ENCODE measurements around the gene SULT1A2.
"Not testable (repeated sequence)": the region's sequence is repeated elsewhere in the genome, so short reads cannot be mapped to it uniquely, and the experiment has no call there.

Gene SULT1A2

DNA sequence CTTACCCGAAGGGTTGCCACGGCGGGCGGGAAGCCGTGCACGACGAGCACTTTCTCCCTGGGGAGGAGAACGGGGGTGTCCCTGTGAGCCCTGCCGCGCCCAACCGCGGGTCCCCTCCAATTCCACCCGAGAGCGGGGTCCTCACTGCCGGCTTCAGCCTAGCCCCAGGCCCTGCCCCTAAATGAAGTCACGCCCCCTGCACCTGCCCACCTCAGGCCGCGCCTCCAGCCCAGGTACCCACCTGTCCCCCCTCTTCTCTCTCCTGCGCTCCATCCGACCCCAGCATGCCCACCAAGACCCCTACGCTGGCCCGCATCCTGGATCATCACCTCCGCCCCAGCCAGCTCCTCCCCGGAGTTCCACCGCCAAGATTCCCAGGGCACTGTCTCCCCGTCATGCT, 17.1 kb upstream of the SULT1A2 start:
- H3K4me3 ChIP-seq (ENCODE audit: low read depth, low read length, poor library complexity, severe bottlenecking); H3K9me2 ChIP-seq (ENCODE audit: low read depth, low read length); H3F3A ChIP-seq (ENCODE audit: insufficient read depth, low read length); H3K9me3 ChIP-seq (ENCODE audit: low read length); H4K20me1 ChIP-seq (ENCODE audit: insufficient read depth, low read length); H3K36me3 ChIP-seq (ENCODE audit: insufficient read depth, low read length); H3K27ac ChIP-seq (ENCODE audit: low read depth, low read length, poor library complexity, severe bottlenecking); H3K27me3 ChIP-seq (ENCODE audit: insufficient read depth, low read length); H3K79me2 ChIP-seq (ENCODE audit: insufficient read depth, low read length); H3K9ac ChIP-seq (ENCODE audit: low read length); H3K4me2 ChIP-seq (ENCODE audit: low read length); H2AFZ ChIP-seq (ENCODE audit: low read length): not testable (repeated sequence)
- H3K4me1 ChIP-seq (ENCODE audit: insufficient read depth, low read length, severe bottlenecking): peaks cover 11% of the 10 kb centered on the region

GRCh38 chr16:28612359-28613280, 15.8 kb upstream of the SULT1A2 start:
- H3K9me2 ChIP-seq (ENCODE audit: low read depth, low read length); H3K4me2 ChIP-seq (ENCODE audit: low read length); H3K9ac ChIP-seq (ENCODE audit: low read length); H3K27me3 ChIP-seq (ENCODE audit: insufficient read depth, low read length); H4K20me1 ChIP-seq (ENCODE audit: insufficient read depth, low read length); H3K27ac ChIP-seq (ENCODE audit: low read depth, low read length, poor library complexity, severe bottlenecking); H3K4me1 ChIP-seq (ENCODE audit: insufficient read depth, low read length, severe bottlenecking); H3F3A ChIP-seq (ENCODE audit: insufficient read depth, low read length); H2AFZ ChIP-seq (ENCODE audit: low read length); H3K4me3 ChIP-seq (ENCODE audit: low read depth, low read length, poor library complexity, severe bottlenecking); H3K36me3 ChIP-seq (ENCODE audit: insufficient read depth, low read length); H3K9me3 ChIP-seq (ENCODE audit: low read length); H3K79me2 ChIP-seq (ENCODE audit: insufficient read depth, low read length): not testable (repeated sequence)

- H3K4me1 ChIP-seq (ENCODE audit: insufficient read depth, low read length, severe bottlenecking): no peaks in the 10 kb centered on the region
- no peaks in the 10 kb centered on the region for H3K36me3 ChIP-seq (ENCODE audit: insufficient read depth, low read length)
- H3K9me3 ChIP-seq (ENCODE audit: low read length): no peaks in the 10 kb centered on the region
- H3K4me2 ChIP-seq (ENCODE audit: low read length): no peak overlapping the region
- no peaks in the 10 kb centered on the region for H3K27me3 ChIP-seq (ENCODE audit: insufficient read depth, low read length)
- H3K79me2 ChIP-seq (ENCODE audit: insufficient read depth, low read length): no peaks in the 10 kb centered on the region
- no peaks in the 10 kb centered on the region for H3K9me2 ChIP-seq (ENCODE audit: low read depth, low read length)
- no peaks in the 10 kb centered on the region for H4K20me1 ChIP-seq (ENCODE audit: insufficient read depth, low read length)
- no peak overlapping the region for H3K4me3 ChIP-seq (ENCODE audit: low read depth, low read length, poor library complexity, severe bottlenecking)
- no peak overlapping the region for H3K27ac ChIP-seq (ENCODE audit: low read depth, low read length, poor library complexity, severe bottlenecking)
- H3K9ac ChIP-seq (ENCODE audit: low read length): no peak overlapping the region
- no peak for TF ChIP-seq EZH2 (IDR thresholded peaks at IDR 0.05; ENCODE audit: borderline replicate concordance, low read length)
- TF ChIP-seq CTCF (IDR thresholded peaks at IDR 0.05; ENCODE audit: low read length): no peak
- H2AFZ ChIP-seq (ENCODE audit: low read length): no peak overlapping the region
- H3F3A ChIP-seq (ENCODE audit: insufficient read depth, low read length): no peaks in the 10 kb centered on the region
Measured at GRCh38 chr16:28610595-28611191, 13.8 kb upstream of the SULT1A2 start.

GRCh38 chr16:28609631-28610594, 13.1 kb upstream of the SULT1A2 start, which contains the start of gene SULT1A1:
SULT1A1 (minus strand) TSS chr16:28610044; CDS start chr16:28608855, 1,189 bp downstream.
- Histone ChIP-seq H3K9me3 (ENCODE audit: low read length) (no peaks in the 10 kb centered on the region), H3K27ac (ENCODE audit: low read depth, low read length, poor library complexity, severe bottlenecking) (no peak within 1 kb of the TSS), H2AFZ (ENCODE audit: low read length) (no peak within 1 kb of the TSS), H3K9ac (ENCODE audit: low read length) (no peak within 1 kb of the TSS), H3K9me2 (ENCODE audit: low read depth, low read length) (no peaks in the 10 kb centered on the region), H3K4me1 (ENCODE audit: insufficient read depth, low read length, severe bottlenecking) (no peaks in the 10 kb centered on the region), H3K27me3 (ENCODE audit: insufficient read depth, low read length) (no peaks in the 10 kb centered on the region), H3K4me3 (ENCODE audit: low read depth, low read length, poor library complexity, severe bottlenecking) (no peak within 1 kb of the TSS), H4K20me1 (ENCODE audit: insufficient read depth, low read length) (no peaks in the 10 kb centered on the region), H3F3A (ENCODE audit: insufficient read depth, low read length) (no peaks in the 10 kb centered on the region), H3K36me3 (ENCODE audit: insufficient read depth, low read length) (no peaks in the 10 kb centered on the region), H3K4me2 (ENCODE audit: low read length) (no peak within 1 kb of the TSS), H3K79me2 (ENCODE audit: insufficient read depth, low read length) (no peaks in the 10 kb centered on the region)
- TF ChIP-seq EZH2 (IDR thresholded peaks at IDR 0.05; ENCODE audit: borderline replicate concordance, low read length) (no peak), CTCF (IDR thresholded peaks at IDR 0.05; ENCODE audit: low read length) (no peak)

DNA sequence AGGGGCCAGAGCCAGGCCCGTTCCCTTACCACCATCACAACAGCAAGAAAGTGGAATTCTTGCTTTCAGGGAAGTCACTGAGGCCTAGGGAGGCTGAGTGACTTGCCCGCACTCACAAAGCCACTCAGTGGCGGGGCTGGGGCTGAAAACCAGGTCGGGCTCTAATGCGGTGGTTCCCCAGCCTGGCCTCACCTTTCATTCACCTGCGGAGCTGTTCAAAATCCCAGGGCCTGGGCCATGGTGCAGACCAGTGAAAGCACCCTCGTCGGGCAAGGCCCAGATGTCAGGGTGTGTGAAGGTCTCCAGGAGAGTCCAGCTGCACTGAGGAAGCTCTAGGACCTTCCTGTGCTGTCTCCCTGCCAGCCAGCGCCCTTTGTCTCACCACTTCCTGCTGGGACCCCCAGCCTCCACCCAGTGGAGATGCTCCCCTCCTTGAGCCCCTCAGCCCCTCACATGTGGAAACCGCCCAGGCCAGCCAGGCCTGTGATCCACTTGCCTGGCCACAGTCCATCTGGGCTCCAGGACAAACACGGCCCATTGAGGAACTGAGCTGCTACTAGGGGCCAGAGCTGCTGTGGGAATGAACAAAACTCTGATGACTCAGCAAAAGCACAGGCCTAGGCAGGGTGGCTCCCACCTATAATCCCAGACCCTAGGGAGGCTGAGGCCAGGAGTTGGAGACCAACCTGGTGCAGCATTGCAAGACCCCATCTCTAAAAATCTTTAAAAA, 12.2 kb upstream of the SULT1A2 start:
- not testable (repeated sequence) for H3K4me2 ChIP-seq (ENCODE audit: low read length); H2AFZ ChIP-seq (ENCODE audit: low read length); H3K27ac ChIP-seq (ENCODE audit: low read depth, low read length, poor library complexity, severe bottlenecking); H3K4me1 ChIP-seq (ENCODE audit: insufficient read depth, low read length, severe bottlenecking); H3F3A ChIP-seq (ENCODE audit: insufficient read depth, low read length); H4K20me1 ChIP-seq (ENCODE audit: insufficient read depth, low read length); H3K27me3 ChIP-seq (ENCODE audit: insufficient read depth, low read length); H3K9ac ChIP-seq (ENCODE audit: low read length); H3K9me3 ChIP-seq (ENCODE audit: low read length); H3K79me2 ChIP-seq (ENCODE audit: insufficient read depth, low read length); H3K36me3 ChIP-seq (ENCODE audit: insufficient read depth, low read length); H3K9me2 ChIP-seq (ENCODE audit: low read depth, low read length); H3K4me3 ChIP-seq (ENCODE audit: low read depth, low read length, poor library complexity, severe bottlenecking)

Data from OCI-LY1 (cell line).